Astrocyte of the hippocampus (primary cell): ENCODE data around the gene HELZ2.

Experiments used
- DNase-seq: peaks from one replicate; pipeline ENCODE4 v3.0.0; 2011; ENCODE audit warnings: low read depth, low spot score

HELZ2 gene

GRCh38 chr20:63553933-63554290 is 20.1 kb downstream of the HELZ2 start, which contains the start of gene FNDC11:
TSS of gene FNDC11 (plus strand) at chr20:63554159. CDS start at chr20:63555664, 1,505 bp downstream.
- DNase-seq, result peak; percentile 61

GRCh38 chr20:63553251-63553932 is 20.6 kb downstream of the HELZ2 start:
- peak; percentile 91 for DNase-seq

- DNase-seq, result no peak
These were observed 21.4 kb downstream of the HELZ2 start for GRCh38 chr20:63552481-63553249.

- DNase-seq, result no peak
These were observed 23.0 kb downstream of the HELZ2 start for GRCh38 chr20:63551068-63551467.

GRCh38 chr20:63549679-63550282 is 24.3 kb downstream of the HELZ2 start:
- DNase-seq, result no peak

- no peak for DNase-seq
These were observed 25.0 kb downstream of the HELZ2 start for GRCh38 chr20:63549019-63549418.

- no peak for DNase-seq
These were observed 25.5 kb downstream of the HELZ2 start for GRCh38 chr20:63548542-63548941.

GRCh38 chr20:63547725-63548480 is 26.1 kb downstream of the HELZ2 start, which contains the start of gene SRMS:
TSS of gene SRMS (minus strand) at chr20:63547749. CDS start at chr20:63547463, 286 bp downstream.
- no peak for DNase-seq

- no peak for DNase-seq
These were observed 26.9 kb downstream of the HELZ2 start for GRCh38 chr20:63546956-63547724.

- no peak for DNase-seq
These were observed 27.6 kb downstream of the HELZ2 start for GRCh38 chr20:63546256-63546955.

- no peak for DNase-seq
These were observed 28.2 kb downstream of the HELZ2 start for GRCh38 chr20:63545814-63546213.

GRCh38 chr20:63544958-63545516 is 29.0 kb downstream of the HELZ2 start:
- DNase-seq, result no peak

GRCh38 chr20:63544241-63544957 is 29.6 kb downstream of the HELZ2 start:
- no peak for DNase-seq

- DNase-seq, result no peak
These were observed 30.3 kb downstream of the HELZ2 start for GRCh38 chr20:63543733-63544132.

GRCh38 chr20:63543131-63543530 is 30.9 kb downstream of the HELZ2 start:
- DNase-seq, result no peak

GRCh38 chr20:63542696-63543095 is 31.3 kb downstream of the HELZ2 start:
- DNase-seq, result no peak

- DNase-seq, result no peak
These were observed 31.9 kb downstream of the HELZ2 start for GRCh38 chr20:63542031-63542559.

- no peak for DNase-seq
These were observed 32.7 kb downstream of the HELZ2 start for GRCh38 chr20:63541371-63541770.
